Glomerular visceral epithelial cell (primary cell): ENCODE measurements around the gene NHERF1.

Source experiments
- DNase-seq: peaks from one replicate; pipeline ENCODE4 v3.0.0-alpha.2; 2016; ENCODE audit errors: extremely low spot score

Gene NHERF1

DNA sequence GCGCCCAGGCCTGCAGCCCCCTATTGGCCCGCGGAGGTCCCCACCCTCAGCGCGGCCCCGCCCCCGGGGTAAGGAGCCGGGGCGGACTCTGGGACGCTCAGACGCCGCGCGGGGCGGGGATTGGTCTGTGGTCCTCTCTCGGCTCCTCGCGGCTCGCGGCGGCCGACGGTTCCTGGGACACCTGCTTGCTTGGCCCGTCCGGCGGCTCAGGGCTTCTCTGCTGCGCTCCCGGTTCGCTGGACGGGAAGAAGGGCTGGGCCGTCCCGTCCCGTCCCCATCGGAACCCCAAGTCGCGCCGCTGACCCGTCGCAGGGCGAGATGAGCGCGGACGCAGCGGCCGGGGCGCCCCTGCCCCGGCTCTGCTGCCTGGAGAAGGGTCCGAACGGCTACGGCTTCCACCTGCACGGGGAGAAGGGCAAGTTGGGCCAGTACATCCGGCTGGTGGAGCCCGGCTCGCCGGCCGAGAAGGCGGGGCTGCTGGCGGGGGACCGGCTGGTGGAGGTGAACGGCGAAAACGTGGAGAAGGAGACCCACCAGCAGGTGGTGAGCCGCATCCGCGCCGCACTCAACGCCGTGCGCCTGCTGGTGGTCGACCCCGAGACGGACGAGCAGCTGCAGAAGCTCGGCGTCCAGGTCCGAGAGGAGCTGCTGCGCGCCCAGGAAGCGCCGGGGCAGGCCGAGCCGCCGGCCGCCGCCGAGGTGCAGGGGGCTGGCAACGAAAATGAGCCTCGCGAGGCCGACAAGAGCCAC lies at the start of gene NHERF1:
Gene NHERF1, plus strand, starts transcription at position 100 of the 750 bp plus-strand sequence. Its CDS starts 219 bp downstream, at position 319.
- DNase-seq, result peak; percentile 95

GRCh38 chr17:74699236-74699635 lies 49.2 kb upstream of the NHERF1 start:
- no peak for DNase-seq

- DNase-seq, result no peak
Observed at GRCh38 chr17:74702116-74702871, 46.1 kb upstream of the NHERF1 start.

- no peak for DNase-seq
Observed at GRCh38 chr17:74703311-74703710, 45.1 kb upstream of the NHERF1 start.

GRCh38 chr17:74704544-74704943 lies 43.9 kb upstream of the NHERF1 start:
- DNase-seq, result no peak

DNA sequence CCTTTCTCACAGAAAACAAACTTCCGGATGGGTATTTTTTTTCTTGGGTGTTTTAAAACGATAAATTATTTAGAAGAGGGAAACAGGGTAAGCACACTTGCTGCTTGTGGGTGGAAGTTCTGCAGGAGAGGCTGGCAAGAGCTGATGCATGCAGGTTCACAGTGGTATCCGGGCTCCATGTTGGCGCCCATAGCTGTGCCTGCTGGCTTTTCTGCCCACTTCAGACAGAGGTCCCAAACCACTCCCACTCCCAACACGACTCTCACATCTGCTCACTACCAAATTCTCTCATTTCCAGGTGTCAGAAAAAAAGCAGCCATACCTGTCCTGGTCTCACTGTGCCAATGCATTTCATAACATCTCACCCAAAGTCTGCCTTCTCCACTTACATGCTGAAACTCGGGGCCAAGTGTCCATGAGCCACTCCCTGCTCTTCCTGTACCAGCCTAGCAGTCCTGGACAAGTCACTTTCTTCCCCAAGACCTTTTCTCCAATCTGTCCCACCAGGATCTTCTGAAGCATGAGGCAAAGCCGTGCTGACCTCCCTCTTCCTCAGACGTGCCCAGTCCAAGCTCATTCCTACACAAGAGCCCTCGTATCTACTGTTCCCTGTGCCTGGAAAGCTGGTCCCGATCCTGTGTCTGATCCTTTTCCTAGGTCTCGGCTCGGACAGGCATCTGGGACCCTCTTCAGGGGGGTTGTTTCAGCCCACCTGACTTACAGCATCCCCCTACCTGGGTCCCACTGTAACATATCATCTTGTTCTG lies 37.2 kb upstream of the NHERF1 start:
- no peak for DNase-seq

DNA sequence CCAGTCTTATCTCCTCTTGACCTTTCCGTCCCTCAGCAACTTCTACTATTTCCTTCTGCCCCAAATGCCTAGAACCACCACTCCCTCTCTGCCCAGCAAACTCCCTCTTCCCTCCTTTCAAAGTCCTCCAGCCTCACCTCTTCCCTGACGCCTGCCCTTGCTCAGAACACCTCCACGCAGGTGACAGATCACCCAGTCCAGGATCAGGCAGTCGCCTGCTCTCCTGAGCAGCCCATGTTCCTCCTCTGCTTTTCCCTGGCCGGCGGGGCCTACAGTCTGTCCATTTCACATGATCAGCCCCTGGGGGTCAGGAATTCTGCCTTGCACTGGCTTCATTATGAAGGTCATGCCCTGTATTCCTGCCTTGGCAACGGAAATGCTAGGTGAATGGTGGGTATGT lies 36.1 kb upstream of the NHERF1 start:
- no peak for DNase-seq

DNA sequence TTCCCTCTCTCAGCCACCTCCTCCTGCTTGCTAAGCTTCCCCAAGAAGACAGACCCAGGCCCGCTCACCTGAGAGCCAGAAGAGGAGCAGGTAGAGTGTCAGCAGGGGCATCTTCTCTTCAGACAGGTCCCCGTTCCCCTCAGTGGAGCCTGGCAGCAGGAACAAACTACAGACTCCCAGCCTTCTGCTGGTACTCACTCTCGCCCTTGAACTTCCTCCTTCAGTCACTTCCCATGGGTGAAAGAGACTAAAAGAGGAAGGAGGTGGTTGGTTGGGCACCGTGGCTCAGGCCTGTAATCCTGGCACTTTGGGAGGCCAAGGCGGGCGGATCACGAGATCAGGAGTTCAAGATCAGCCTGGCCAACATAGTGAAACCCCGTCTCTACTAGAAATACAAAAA lies 35.7 kb upstream of the NHERF1 start, which contains the start of gene CD300LF:
Gene CD300LF, minus strand, starts transcription at position 168 of the 400 bp plus-strand sequence. Its CDS starts 57 bp downstream, at position 111.
- DNase-seq, result no peak

DNA sequence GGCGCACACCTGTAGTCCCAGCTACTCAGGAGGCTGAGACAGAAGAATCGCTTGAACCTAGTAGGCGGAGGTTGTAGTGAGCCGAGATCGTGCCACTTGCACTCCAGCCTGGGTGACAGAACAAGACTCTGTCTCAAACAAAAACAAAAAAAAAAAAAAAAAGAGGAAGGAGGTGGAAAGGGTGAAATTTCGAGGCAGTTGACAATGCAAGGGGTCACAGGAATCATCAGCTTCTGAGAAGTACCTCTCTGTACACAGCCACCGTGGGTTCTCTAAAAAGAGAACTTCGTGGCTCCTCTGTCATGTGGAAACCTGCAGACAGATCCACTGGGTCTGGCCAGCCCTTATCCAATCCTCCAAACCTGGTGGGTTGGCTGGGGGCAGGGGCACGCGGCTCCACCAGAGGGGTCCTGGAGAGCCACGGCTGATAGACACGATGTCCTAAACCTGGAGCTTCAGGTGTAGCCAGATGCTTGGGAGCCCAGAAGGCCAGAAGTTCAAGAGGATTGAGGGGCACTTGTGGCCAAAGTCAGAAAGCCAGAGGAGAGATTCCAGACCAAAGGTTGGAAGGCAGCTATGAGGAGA lies 35.2 kb upstream of the NHERF1 start:
- DNase-seq, result no peak

DNA sequence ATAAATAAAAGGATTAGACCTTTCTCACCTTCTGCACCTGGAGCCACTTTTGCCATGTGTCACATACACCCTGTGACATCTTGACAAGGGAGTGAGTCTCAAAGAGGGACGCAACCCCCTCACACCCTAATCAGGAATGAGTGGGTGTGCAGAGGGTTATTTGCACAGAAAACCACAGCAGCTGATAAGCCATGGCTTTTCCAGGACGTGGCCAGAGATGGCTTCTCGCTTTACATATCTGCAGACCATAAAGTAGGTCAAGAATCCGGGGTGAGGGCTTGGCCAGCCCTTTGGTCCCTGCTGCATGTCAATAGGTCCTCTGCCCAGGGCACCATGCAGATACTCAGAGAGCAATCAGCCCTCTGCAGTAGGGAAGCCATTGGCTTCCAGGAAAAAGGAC lies 33.3 kb upstream of the NHERF1 start:
- no peak for DNase-seq

DNA sequence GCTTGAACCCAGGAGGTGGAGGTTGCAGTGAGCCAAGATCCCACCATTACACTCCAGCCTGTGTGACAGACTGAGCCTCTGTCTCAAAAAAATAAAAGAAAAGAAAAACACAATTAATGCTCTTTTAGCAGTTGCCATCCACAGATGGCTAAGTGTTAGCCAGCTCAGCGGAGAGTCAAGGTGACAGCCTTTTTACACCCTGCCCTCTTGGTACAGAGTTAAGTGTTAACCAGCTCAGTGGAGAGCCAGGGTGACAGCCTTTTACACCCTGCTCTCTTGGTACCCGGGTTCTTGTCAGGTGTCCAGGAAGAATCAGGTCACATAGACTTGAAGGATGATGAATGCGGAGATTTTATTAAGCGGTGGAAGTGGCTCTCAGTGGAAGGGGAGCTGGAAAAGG lies 27.9 kb upstream of the NHERF1 start:
- DNase-seq, result no peak

DNA sequence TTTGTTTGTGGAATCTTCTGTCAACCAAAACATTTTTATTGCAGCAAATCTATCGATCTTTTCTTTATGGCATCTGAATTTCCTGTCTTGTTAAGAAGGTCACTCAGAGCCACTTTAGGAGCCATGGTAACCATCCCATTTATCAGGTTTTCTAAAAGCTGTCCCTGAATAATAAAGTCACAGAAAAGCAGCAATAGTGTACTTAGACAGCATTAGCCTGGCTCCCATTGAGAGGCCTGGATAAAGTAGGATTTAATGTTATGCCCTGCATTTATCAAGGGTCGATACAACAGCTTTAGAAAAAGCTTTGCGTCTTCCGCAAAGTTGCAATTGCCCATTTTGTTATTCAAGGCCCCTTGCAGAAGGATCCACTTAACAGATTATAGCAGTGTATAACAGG lies 25.6 kb upstream of the NHERF1 start:
- no peak for DNase-seq

DNA sequence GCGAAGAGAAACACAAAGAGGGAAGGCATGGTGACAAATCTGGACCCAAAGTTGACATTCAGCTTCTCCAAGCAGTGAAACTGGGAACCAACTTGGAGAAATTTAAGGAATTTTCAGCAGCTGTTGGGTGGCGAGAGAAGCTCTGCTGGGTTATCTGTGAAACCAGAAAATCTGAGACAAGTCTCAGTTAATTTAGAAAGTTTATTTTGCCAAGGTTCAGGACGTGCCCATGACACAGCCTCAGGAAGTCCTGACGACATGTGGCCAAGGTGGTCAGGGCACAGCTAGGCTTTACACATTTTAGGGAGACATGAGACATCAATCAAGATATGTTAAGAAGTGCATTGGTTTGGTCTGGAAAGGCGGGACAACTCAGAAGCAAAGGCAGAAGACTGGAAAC lies 24.5 kb upstream of the NHERF1 start:
- no peak for DNase-seq

DNA sequence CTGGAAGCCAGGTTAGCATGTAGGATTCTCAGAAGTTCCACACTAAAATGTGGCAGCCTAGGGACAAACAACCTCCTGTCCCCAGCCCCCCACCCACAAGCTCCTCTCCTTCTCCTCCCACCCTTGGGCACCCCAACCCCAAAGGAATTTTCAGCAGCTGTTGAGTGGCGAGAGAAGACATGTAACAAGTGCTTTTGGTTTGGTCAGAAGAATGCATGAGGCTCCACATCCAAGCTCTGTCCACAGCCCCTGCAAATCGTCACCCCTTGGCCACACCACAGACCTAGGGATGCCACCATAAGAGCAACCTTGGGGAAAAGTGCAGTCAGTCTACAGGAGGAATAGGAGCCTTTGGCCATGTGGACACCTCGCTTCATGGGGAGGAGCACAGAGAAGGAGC lies 23.3 kb upstream of the NHERF1 start:
- no peak for DNase-seq

DNA sequence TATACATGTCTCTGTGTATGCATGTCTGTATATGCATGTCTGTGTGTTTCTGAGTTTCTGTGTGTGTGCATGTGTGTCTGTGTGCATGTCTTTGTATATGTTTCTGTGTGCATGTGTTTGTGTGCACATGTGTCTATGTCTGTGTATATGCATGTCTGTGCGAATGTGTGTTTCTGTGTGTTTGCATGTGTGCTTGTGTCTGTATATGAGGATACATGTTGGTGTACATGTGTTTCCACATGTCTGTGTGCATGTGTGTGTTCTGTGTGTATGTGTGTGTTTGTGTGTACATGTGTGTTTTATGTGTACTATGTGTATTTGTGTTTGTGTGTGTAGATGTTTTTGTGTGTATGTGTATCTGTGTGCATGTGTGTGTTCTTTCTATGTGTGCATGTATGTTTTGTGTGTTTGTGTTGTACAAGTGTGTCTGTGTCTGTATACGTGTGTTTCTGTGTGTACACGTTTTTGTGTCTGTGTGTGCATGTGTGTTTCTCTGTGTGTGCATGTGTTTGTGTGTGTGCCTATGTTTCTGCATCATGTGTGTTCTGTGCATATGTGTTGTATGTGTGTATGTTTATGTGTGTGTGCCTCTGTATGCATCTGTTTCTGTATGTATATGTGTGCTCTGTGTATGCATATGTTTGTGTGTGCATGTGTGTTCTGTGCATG lies 20.3 kb upstream of the NHERF1 start:
- no peak for DNase-seq

GRCh38 chr17:74728702-74729075 lies 19.7 kb upstream of the NHERF1 start:
- DNase-seq, result no peak

DNA sequence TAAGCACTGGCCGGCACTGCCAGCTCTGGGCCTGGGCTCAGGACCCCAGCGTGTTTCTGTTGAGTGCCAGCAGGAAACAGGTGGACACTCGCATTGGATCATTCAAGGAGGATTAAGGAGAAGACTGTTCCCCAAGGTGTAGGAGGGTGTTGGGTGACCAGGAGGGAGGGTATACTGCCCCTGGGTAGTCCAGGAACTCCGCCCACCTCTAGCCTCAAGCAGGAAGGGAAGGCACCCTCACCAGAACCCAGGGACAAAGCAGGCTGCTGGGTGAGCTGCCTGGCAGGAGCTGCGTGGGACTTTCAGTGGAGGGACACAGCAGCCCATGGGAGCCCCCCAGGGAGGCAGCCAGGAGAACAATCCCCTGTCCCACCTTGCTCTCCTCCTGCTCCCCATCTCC lies 19.1 kb upstream of the NHERF1 start:
- no peak for DNase-seq

- DNase-seq, result no peak
Observed at GRCh38 chr17:74729866-74730265, 18.6 kb upstream of the NHERF1 start.

- DNase-seq, result peak; percentile 66
Observed at GRCh38 chr17:74730491-74731346, 17.7 kb upstream of the NHERF1 start.

GRCh38 chr17:74731347-74731605 lies 17.2 kb upstream of the NHERF1 start:
- DNase-seq, result no peak
